ENCODE data around the gene BMP4. TPM values are rescaled to one million over a fixed set of nuclear protein-coding genes. Genes with fewer than 3 reads are reported as not detected.

The BMP4 gene
- total RNA-seq, 1 experiment from 2014 or later = 12.2 TPM

DNA sequence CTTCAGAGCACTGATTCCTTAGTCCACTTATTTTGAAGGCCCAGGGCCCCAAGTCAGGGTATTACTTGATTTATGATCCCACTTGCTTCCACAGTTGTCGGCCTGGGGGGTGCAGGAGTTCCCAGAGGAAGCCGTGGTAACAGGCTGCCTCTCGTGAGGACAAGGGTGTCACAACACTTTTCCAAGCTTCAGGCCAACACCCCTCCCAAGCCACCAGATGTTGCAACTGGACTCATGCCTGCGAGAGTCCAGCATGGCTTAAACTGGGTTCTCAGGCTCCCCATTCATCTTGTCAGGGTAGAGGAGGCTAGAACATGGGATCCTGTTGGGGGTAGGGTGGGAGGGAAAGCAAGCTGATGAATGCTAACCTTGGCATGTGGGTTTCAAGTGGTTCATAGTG lies 56.1 kb downstream of the BMP4 start:
- H3K36me3 Mint-ChIP-seq (ENCODE audit: insufficient read depth in 1 of 3, low read depth in 3 of 3) = no peaks in the 10 kb centered on the region; a peak in 1 of 7 replicates
- no CpG with 5 or more reads among the region's 4 CpGs for WGBS (ENCODE audit: extremely low coverage, insufficient read length, low lambda C conversion rate)
- Histone ChIP-seq H3T11ph (ENCODE audit: low read length) (no peak overlapping the region), H2BK5ac (ENCODE audit: insufficient read length, low read length) (no peak overlapping the region), H4K8ac (replicated peaks; ENCODE audit: insufficient read length, low read depth, low read length) (no peak overlapping the region), H3K4ac (ENCODE audit: low read depth, low read length) (no peak overlapping the region), H2BK12ac (ENCODE audit: insufficient read length, low read depth, low read length) (no peak overlapping the region), H3K4me1 (ENCODE audit: insufficient read depth, low read length) (no peaks in the 10 kb centered on the region), H3K4me2 (ENCODE audit: insufficient read depth, insufficient read length, low read length) (no peak overlapping the region), H4K5ac (ENCODE audit: insufficient read length, low read depth, low read length) (no peak overlapping the region), H2AFZ (ENCODE audit: low read length) (no peak overlapping the region), H3K56ac (ENCODE audit: insufficient read length, low read depth, low read length) (no peak overlapping the region), H3K79me1 (ENCODE audit: insufficient read depth, low read depth, low read length, poor library complexity, severe bottlenecking) (no peaks in the 10 kb centered on the region), H3K23ac (ENCODE audit: insufficient read length, low read depth, low read length) (no peak overlapping the region), H3K27ac (ENCODE audit: insufficient read length, low read depth, low read length) (no peak overlapping the region), H2BK120ac (ENCODE audit: low read depth, low read length, poor library complexity, severe bottlenecking) (no peak overlapping the region), H3K14ac (ENCODE audit: insufficient read depth, low read length) (no peak overlapping the region), H3K79me2 (ENCODE audit: insufficient read depth, low read length) (no peaks in the 10 kb centered on the region), H4K91ac (ENCODE audit: insufficient read length, low read depth, low read length) (no peak overlapping the region), H3K9ac (ENCODE audit: extremely low read depth, insufficient read length, low read length) (no peak overlapping the region), H3K27me3 (ENCODE audit: insufficient read depth, low read length) (no peaks in the 10 kb centered on the region), H3K23me2 (ENCODE audit: insufficient read length, low read depth, low read length, poor library complexity, severe bottlenecking) (no peaks in the 10 kb centered on the region), H2AK5ac (ENCODE audit: insufficient read length, low read length) (no peak overlapping the region), H4K20me1 (ENCODE audit: control insufficient read depth, insufficient read depth, insufficient read length) (no peaks in the 10 kb centered on the region), H3K18ac (ENCODE audit: insufficient read length, low read depth, low read length) (no peak overlapping the region), H2BK15ac (ENCODE audit: low read depth, low read length) (no peak overlapping the region), H2BK20ac (ENCODE audit: low read depth, low read length, poor library complexity, severe bottlenecking) (no peak overlapping the region), H3K9me3 (ENCODE audit: control insufficient read depth, low read depth, low read length) (no peaks in the 10 kb centered on the region)
- TF ChIP-seq, protein P1, sequence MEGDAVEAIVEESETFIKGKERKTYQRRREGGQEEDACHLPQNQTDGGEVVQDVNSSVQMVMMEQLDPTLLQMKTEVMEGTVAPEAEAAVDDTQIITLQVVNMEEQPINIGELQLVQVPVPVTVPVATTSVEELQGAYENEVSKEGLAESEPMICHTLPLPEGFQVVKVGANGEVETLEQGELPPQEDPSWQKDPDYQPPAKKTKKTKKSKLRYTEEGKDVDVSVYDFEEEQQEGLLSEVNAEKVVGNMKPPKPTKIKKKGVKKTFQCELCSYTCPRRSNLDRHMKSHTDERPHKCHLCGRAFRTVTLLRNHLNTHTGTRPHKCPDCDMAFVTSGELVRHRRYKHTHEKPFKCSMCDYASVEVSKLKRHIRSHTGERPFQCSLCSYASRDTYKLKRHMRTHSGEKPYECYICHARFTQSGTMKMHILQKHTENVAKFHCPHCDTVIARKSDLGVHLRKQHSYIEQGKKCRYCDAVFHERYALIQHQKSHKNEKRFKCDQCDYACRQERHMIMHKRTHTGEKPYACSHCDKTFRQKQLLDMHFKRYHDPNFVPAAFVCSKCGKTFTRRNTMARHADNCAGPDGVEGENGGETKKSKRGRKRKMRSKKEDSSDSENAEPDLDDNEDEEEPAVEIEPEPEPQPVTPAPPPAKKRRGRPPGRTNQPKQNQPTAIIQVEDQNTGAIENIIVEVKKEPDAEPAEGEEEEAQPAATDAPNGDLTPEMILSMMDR (conservative IDR thresholded peaks at IDR 0.05) = no peak
- no peak for DNase-seq
- no peak overlapping the region for H3K4me3 Mint-ChIP-seq
- H3K9me3 Mint-ChIP-seq = 0 out of 5 replicates have a peak, but pooled peaks cover 0 to 5% of the 10 kb centered on the region in 2 experiments
- no peaks in the 10 kb centered on the region for H3K27me3 Mint-ChIP-seq (ENCODE audit: low read depth)
- H3K4me1 Mint-ChIP-seq = peaks cover 4% of the 10 kb centered on the region in 2 experiments; a peak in 2 of 4 replicates
- no peak overlapping the region for H3K27ac Mint-ChIP-seq

Small RNAs within 50 kb of the gene (microRNA-seq; reads per million reads assigned to microRNA genes)
- gene MIR5580 (ENCODE audit: borderline microRNAs expressed) = not detected

Measured in H9 (cell line).